T-helper 1 cell (primary cell): ENCODE measurements around the gene CREBL2.
"Not testable (repeated sequence)": the region's sequence is repeated elsewhere in the genome, so short reads cannot be mapped to it uniquely, and the experiment has no call there.

Source experiments
- DNase-seq, 5 donors: peaks; one replicate each; pipeline ENCODE4 v3.0.0-alpha.2; 2012 to 2020

CREBL2 gene

GRCh38 chr12:12598864-12599263, 12.8 kb upstream of the CREBL2 start:
- DNase-seq, result no peak

GRCh38 chr12:12599750-12600643, 11.7 kb upstream of the CREBL2 start:
- no peak for DNase-seq

- no peak for DNase-seq
Observed at GRCh38 chr12:12600659-12601058, 11.0 kb upstream of the CREBL2 start.

GRCh38 chr12:12604740-12605139, 6.9 kb upstream of the CREBL2 start:
- DNase-seq, result no peak

- peak in 1 of 5 donors; percentile 46 for DNase-seq
Observed at GRCh38 chr12:12606781-12607589, 4.7 kb upstream of the CREBL2 start.

- DNase-seq, result peak in 1 of 5 donors; percentile 49
Observed at GRCh38 chr12:12608557-12608957, 3.1 kb upstream of the CREBL2 start.

GRCh38 chr12:12609692-12610091, 2.0 kb upstream of the CREBL2 start:
- DNase-seq, result no peak

GRCh38 chr12:12610711-12611110, 965 bp upstream of the CREBL2 start:
- DNase-seq, result no peak

- DNase-seq, result peak in 2 of 5 donors; percentile 26 to 42
Observed at GRCh38 chr12:12612358-12612757, 682 bp downstream of the CREBL2 start.

- DNase-seq, result no peak
Observed at GRCh38 chr12:12613344-12613743, 1.7 kb downstream of the CREBL2 start.

GRCh38 chr12:12614342-12614741, 2.7 kb downstream of the CREBL2 start:
- no peak for DNase-seq

GRCh38 chr12:12616512-12617310, 5.0 kb downstream of the CREBL2 start:
- peak in 1 of 5 donors; percentile 10 for DNase-seq

GRCh38 chr12:12618064-12618463, 6.4 kb downstream of the CREBL2 start:
- not testable (repeated sequence) for DNase-seq

GRCh38 chr12:12620730-12621315, 9.1 kb downstream of the CREBL2 start:
- no peak for DNase-seq

GRCh38 chr12:12622418-12622817, 10.7 kb downstream of the CREBL2 start:
- DNase-seq, result peak in 1 of 5 donors; percentile 20

GRCh38 chr12:12624498-12624992, 12.9 kb downstream of the CREBL2 start:
- DNase-seq, result no peak

- DNase-seq, result no peak
Observed at GRCh38 chr12:12626471-12626870, 14.8 kb downstream of the CREBL2 start.

- no peak for DNase-seq
Observed at GRCh38 chr12:12627308-12627827, 15.7 kb downstream of the CREBL2 start.

GRCh38 chr12:12628013-12628412, 16.3 kb downstream of the CREBL2 start:
- no peak for DNase-seq

GRCh38 chr12:12630850-12631249, 19.2 kb downstream of the CREBL2 start:
- no peak for DNase-seq

- DNase-seq, result no peak
Observed at GRCh38 chr12:12635651-12636050, 24.0 kb downstream of the CREBL2 start.

- no peak for DNase-seq
Observed at GRCh38 chr12:12636641-12637040, 25.0 kb downstream of the CREBL2 start.
